Loucy (cell line): ENCODE results near the gene USB1.

Source experiments
- EZH2phosphoT487 ChIP-seq: fragments of 200-600 bp; IDR thresholded peaks from 2 replicates; pipeline ENCODE4 v1.6.1; 2018; ENCODE audit warnings: antibody characterized with exemption, mild to moderate bottlenecking, moderate library complexity, borderline replicate concordance
- TF ChIP-seq, protein P1 (sequence below): fragments of 200-600 bp; sonication (generic); conservative IDR thresholded peaks from 2 replicates; pipeline ENCODE4 v1.5.1; 2014; ENCODE audit warnings: mild to moderate bottlenecking, antibody characterized with exemption, low read length

DNA sequence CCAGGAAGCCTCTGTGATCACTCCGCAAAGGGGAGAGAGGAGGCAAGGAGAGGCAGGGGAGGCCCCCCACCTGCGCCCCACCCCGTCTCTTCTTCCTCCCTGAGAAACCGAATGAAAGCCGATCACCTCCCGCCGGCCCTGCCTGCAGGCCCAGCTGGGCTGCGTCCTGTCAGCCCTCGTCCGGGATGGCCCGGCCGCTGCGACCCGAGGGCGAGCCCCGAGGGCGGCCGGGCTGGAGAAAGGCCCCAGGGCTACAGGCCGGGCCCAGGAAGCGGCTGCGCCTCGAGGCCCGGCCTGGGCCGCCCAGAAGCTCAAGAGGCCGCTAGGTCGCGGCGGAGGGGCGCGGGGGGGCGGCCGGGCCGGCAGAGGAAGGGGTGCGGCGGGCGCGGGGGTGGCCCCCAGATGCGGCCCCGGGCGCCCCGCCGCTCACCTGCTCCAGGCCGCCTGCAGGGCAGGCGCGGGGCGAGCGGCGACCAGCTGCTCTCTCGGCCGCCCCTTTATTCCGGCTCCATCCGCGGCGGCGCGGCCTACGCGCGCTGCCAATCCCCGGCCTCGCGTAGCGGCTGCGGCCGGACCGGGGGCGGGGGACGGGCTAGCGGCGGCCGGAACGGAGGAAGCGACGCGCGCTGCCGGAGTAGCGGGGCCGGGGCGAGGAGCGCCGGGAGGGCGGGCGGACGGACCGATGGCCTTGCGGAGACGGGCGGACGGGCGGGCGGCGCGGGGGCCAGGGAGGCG lies 1.1 kb upstream of the USB1 start, which contains the start of gene ZNF319:
- TF ChIP-seq, protein P1, sequence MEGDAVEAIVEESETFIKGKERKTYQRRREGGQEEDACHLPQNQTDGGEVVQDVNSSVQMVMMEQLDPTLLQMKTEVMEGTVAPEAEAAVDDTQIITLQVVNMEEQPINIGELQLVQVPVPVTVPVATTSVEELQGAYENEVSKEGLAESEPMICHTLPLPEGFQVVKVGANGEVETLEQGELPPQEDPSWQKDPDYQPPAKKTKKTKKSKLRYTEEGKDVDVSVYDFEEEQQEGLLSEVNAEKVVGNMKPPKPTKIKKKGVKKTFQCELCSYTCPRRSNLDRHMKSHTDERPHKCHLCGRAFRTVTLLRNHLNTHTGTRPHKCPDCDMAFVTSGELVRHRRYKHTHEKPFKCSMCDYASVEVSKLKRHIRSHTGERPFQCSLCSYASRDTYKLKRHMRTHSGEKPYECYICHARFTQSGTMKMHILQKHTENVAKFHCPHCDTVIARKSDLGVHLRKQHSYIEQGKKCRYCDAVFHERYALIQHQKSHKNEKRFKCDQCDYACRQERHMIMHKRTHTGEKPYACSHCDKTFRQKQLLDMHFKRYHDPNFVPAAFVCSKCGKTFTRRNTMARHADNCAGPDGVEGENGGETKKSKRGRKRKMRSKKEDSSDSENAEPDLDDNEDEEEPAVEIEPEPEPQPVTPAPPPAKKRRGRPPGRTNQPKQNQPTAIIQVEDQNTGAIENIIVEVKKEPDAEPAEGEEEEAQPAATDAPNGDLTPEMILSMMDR: no peak
- no peak for TF ChIP-seq EZH2phosphoT487
